Keratinocyte (primary cell): ENCODE measurements around the gene DYNLT2.

Experiments used
- CTCF ChIP-seq, 3 experiments: IDR thresholded peaks in 1 of 3; conservative IDR thresholded peaks in 1 of 3; optimal IDR thresholded peaks in 1 of 3; 2 replicates in 2 of 3; 3 replicates in 1 of 3; pipeline versions ENCODE3 to v1.5.1; 2011; ENCODE audit warnings: low read length in 3 of 3, mild to moderate bottlenecking in 3 of 3, moderate library complexity in 2 of 3, control low read depth in 1 of 3, inconsistent platforms in 1 of 3; ENCODE audit not compliant: insufficient read depth in 2 of 3; ENCODE audit errors: extremely low read depth in 1 of 3
- EZH2 ChIP-seq: IDR thresholded peaks from one replicate; pipeline ENCODE4 v1.6.1; 2012; ENCODE audit warnings: inconsistent platforms, mild to moderate bottlenecking, low read length, moderate library complexity

- TF ChIP-seq CTCF (optimal IDR thresholded peaks at IDR 0.05 in 1 of 3, IDR thresholded peaks at IDR 0.05 in 1 of 3, conservative IDR thresholded peaks at IDR 0.05 in 1 of 3; ENCODE audit: extremely low read depth in 1 of 3, insufficient read depth in 2 of 3, low read length in 3 of 3) = no peak
- TF ChIP-seq EZH2 = no peak
Measured at GRCh38 chr6:169691260-169691659, 60.1 kb downstream of the DYNLT2 start.
